ENCODE measurements around the gene SLC39A5. TPM values are rescaled to one million over a fixed set of nuclear protein-coding genes. Genes with fewer than 3 reads are reported as not detected.

SLC39A5 gene
- total and polyA plus RNA-seq, 2 of the 13 experiments (the other 11 are each of a cell fraction or from before 2014, with no cell fraction given) = 59.7 to 101 TPM

- in situ Hi-C loops (cut with HindIII; ENCODE audit: extremely low pct_ligation_motif_present, low pct_unique_long_range_greater_than_20kb) = loop anchor here (10.0 kb wide), 1 partner anchor 266 kb away; the partner anchor contains the start of gene SPRYD4
These were observed 31.0 kb upstream of the SLC39A5 start for GRCh38 chr12:56198836-56199235.

More at GRCh38 chr12:56198836-56199235, 31.0 kb upstream of the SLC39A5 start:
- no peaks in the 10 kb centered on the region for H3K4me1 ChIP-seq (ENCODE audit: insufficient read depth, low read length)
- 46% methylated on average over 1 of the region's 1 CpG for WGBS (ENCODE audit: low lambda C conversion rate)
- CTCF ChIA-PET (ENCODE audit: low intra/inter-chr PET ratio, low total read pairs) = no interaction called here
- no peaks in the 10 kb centered on the region for H3K9me3 ChIP-seq (ENCODE audit: low read length)
- H3K4me3 ChIP-seq (replicated peaks in 1 of 3; ENCODE audit: insufficient read depth in 1 of 3, low read depth in 2 of 3, low read length in 3 of 3) = no peak overlapping the region
- TF ChIP-seq HMG20A (CRISPR knock-in tag; IDR thresholded peaks at IDR 0.05; ENCODE audit: borderline replicate concordance) (no peak), CBX5 (CRISPR knock-in tag; IDR thresholded peaks at IDR 0.05; ENCODE audit: borderline replicate concordance) (no peak), CBFB (CRISPR knock-in tag; IDR thresholded peaks at IDR 0.05) (no peak), PRMT3 (CRISPR knock-in tag; IDR thresholded peaks at IDR 0.05; ENCODE audit: borderline replicate concordance, low read depth) (no peak), SMAD1 (CRISPR knock-in tag; IDR thresholded peaks at IDR 0.05; ENCODE audit: borderline replicate concordance, low read depth) (no peak), MYC (CRISPR knock-in tag; IDR thresholded peaks at IDR 0.05; ENCODE audit: borderline replicate concordance) (no peak), ZNF580 (CRISPR knock-in tag; IDR thresholded peaks at IDR 0.05; ENCODE audit: borderline replicate concordance, low read depth) (no peak), SETDB1 (CRISPR knock-in tag; IDR thresholded peaks at IDR 0.05; ENCODE audit: borderline replicate concordance) (no peak), SNAPC4 (CRISPR knock-in tag; IDR thresholded peaks at IDR 0.05) (no peak), PRPF4 (IDR thresholded peaks at IDR 0.05; ENCODE audit: low read depth, low read length, poor library complexity, severe bottlenecking) (no peak)
- FAIRE-seq (no peak), DNase-seq (ENCODE audit: low spot score) (no peak), ATAC-seq (no peak)
- no peak overlapping the region for H3K4me2 ChIP-seq (ENCODE audit: low read depth, low read length)
- no peak overlapping the region for H3K27ac ChIP-seq (ENCODE audit: extremely low read length, insufficient read depth, low read length)
- H3K9ac ChIP-seq (ENCODE audit: insufficient read depth, low read depth, low read length) = no peak overlapping the region
- POLR2A ChIA-PET = interaction anchor here (1.4 kb wide), 1 partner anchor 10 kb away, joined by 4 read pairs; the partner anchor contains the start of gene SMARCC2
- H2AFZ ChIP-seq (ENCODE audit: low read length) = no peak overlapping the region
- no TSS peak for BruUV-seq (replicated peaks)
- H3K27me3 ChIP-seq (ENCODE audit: control insufficient read depth in 1 of 2, insufficient read depth in 2 of 2, low read length in 2 of 2) = no peaks in the 10 kb centered on the region
- H3K36me3 ChIP-seq (replicated peaks in 1 of 2; ENCODE audit: control insufficient read depth in 1 of 2, insufficient read depth in 2 of 2, low read length in 2 of 2) = no peaks in the 10 kb centered on the region
- intact Hi-C loops (cut with micrococcal nuclease; ENCODE audit: unreplicated experiment) = no loop called here
- H3K79me2 ChIP-seq (ENCODE audit: insufficient read depth, low read length) = no peaks in the 10 kb centered on the region
- no peaks in the 10 kb centered on the region for H4K20me1 ChIP-seq (ENCODE audit: insufficient read depth, low read length)

All from HepG2 (cell line).